HG02840 (cell line): Measurements from ENCODE around the gene ELP4.
"Not testable (repeated sequence)": the region's sequence is repeated elsewhere in the genome, so short reads cannot be mapped to it uniquely, and the experiment has no call there.

ENCODE experiments used
- ATAC-seq: cut with Tn5 transposase; IDR thresholded peaks from one replicate; pipeline ENCODE4 v1.9.1; 2021; ENCODE audit warnings: mild to moderate bottlenecking, moderate library complexity, moderate number of reproducible peaks; ENCODE audit not compliant: unreplicated experiment, low FRiP score

Gene ELP4, protein sequence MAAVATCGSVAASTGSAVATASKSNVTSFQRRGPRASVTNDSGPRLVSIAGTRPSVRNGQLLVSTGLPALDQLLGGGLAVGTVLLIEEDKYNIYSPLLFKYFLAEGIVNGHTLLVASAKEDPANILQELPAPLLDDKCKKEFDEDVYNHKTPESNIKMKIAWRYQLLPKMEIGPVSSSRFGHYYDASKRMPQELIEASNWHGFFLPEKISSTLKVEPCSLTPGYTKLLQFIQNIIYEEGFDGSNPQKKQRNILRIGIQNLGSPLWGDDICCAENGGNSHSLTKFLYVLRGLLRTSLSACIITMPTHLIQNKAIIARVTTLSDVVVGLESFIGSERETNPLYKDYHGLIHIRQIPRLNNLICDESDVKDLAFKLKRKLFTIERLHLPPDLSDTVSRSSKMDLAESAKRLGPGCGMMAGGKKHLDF

DNA sequence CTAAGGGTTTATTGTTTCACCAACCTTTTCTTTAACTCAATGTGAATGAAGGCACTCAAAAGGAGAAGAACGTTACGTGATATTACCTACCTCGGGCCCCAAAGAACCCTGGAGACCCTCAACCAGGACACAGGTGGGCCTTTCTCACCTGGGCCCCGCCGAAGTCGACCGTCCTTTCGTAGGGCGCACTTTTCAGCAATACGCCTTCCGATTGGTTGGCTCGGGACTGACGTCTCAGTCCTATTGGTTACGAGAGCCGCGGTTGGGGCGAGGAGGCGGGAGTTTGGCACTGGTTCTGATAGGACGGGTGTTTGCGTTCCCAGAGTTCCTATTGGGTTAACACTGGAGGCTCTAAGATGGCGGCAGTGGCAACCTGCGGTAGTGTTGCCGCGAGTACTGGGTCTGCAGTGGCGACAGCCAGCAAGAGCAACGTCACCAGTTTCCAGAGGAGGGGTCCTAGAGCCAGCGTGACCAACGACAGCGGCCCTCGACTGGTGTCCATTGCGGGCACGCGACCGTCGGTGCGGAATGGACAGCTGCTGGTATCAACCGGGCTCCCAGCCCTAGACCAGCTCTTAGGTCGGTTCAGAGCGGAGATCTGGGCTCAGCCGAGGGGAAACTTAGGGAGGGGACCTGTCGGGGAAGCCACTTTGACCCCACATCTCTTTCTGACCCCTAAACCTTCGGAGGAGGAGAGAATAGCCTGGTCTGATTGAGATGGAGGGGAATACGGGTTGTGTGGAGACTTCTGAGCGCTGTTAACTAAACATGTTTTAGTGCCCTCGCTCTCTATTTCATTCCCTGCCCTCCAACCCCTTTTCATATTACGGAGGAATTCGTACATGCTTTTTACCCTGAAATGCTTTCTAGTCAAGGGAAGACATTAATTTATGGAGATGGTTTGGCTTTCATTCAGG is at the start of gene ELP4, which contains the start of gene IMMP1L:
ELP4 (plus strand) TSS at position 339 of the 917 bp plus-strand sequence; CDS start at position 357, 18 bp downstream.
IMMP1L (minus strand) TSS at position 194 of the 917 bp plus-strand sequence. CDS start 46,346 bp downstream, outside the sequence.
- ATAC-seq, result peak; percentile 100

DNA sequence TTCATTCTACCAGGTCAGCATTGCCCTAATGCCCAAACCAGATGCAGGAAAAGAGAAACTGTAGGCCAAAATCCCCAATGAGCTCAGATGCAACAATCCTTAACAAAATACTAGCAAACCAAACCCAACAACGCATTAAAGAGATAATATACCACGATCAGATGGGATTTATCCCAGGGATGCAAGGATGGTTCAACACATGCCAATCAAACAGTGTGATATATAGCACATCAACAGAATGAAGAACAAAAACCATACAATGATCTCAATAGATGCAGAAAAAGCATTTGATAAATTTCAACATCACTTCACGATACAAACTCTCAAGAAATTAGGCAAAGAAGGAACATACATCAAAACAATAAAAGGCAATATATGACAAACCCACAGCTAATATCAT is 45.1 kb upstream of the ELP4 start:
- no peak for ATAC-seq

DNA sequence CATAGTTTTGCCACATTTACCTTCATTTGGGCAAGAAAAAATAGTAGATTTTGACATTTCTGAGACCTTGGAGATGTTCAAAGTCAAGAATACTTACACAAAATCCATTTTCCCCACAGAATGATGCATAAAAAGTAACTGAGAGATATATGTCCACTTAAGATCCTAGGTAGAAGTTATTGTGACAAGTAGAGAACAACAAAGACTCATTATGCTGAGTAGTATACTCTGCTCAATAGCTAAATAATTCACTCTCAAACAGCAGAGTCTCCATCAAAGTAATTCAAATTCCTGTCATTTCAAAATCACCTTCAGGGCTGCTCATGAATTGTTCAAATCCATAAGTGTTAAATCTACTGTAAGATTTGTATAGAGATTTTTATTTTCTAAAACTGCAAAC is 35.5 kb upstream of the ELP4 start:
- no peak for ATAC-seq

DNA sequence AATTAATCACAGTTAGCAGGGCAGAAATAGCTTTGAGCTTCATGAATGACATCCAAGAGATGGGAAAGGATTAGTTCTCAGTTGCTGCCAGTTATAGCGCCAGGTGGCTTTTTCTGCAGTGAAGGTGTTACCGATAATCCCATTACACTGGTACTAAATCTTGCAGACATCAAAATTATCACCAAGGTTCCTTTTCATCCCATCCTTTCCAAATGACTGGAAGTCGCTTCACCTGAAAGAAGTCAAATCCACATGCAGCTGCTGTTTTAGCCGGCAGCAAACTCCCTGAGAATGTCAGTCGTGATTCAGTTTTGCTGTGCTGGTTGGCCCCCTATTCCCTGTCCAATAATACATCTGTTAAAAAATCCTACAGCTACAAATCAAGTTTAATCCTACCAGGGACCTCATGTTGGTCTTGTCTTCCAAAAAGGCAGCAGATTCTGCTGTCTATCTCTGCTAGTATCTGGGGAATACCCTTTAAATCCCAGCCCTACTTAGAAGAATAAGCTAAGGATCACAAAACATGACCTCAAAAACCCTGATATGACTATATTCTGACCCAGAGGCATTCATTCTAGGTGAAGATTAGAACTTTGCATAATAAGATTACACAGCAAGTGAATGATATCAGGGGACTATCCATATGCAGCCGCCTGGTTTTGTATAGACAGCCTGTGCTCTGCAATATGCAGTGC is 31.9 kb upstream of the ELP4 start:
- no peak for ATAC-seq

DNA sequence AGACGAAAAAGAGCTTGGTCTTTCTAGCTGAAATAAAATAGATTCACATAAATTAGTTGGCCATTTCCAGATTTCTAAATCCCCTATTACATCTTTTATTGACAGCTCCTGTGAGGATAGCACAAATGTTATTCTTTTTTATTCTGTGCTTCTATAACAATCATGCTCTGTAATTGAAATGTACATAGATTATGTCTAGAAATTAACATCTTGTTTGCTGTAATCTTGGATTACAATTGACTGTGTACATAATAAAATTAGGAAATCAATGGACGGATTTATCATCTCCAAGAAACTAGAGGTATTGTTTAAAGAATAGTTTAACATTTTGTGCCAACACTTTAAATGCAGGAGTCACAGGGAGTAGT is 31.4 kb upstream of the ELP4 start:
- ATAC-seq, result no peak

DNA sequence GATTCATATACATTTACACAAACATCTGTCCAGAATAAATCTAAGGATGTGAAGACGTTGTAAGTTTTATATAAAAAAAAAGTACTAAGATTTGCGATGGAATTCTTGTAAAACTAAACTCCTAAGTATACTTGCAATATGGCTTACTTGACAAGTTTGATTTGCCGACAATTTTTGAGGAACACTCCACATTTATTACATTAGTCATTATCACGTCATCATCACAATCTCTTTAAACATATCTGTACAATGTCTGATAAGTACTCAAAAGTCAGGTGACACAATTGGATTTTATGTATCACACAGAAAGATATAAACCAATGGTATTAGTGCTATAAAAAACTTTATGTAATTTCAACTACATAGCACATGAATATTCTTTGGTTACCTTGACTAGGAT is 30.5 kb upstream of the ELP4 start:
- no peak for ATAC-seq

DNA sequence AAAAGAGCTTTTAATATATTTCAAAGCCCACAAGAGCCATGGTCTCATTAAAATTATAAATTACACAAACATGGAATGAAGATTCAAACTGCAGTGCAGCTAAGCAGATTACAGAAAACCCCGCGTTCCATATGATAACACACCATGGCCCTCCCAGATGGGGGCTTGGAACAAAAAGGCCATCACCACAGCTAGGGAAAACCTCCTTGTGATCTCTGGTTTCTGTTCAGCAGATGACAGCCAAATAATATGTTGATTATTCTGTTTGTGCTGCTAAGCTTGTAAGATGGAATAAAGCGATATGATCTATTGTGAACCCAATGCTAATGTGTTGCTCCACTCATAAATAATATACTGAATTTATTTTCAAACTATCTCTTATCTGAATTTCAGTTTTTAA is 28.6 kb upstream of the ELP4 start:
- ATAC-seq, result no peak

DNA sequence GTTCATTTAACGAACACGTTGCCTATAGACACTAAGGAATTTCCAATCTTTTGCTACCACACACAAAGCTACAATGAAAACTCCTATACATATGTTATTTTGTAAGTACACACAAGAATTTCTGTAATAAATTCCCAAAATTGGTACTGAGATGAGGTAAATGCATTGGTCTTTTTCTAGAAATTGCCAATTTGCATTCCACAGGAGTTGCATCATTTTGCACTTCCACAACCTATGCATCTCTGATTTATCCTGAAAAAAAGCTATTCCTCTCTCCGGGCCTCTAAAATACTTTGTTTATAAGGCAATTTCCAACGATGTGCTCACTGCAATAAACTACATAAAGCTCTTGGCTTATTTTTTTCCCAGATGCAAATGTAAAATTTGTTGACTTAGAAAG is 25.1 kb upstream of the ELP4 start:
- no peak for ATAC-seq

DNA sequence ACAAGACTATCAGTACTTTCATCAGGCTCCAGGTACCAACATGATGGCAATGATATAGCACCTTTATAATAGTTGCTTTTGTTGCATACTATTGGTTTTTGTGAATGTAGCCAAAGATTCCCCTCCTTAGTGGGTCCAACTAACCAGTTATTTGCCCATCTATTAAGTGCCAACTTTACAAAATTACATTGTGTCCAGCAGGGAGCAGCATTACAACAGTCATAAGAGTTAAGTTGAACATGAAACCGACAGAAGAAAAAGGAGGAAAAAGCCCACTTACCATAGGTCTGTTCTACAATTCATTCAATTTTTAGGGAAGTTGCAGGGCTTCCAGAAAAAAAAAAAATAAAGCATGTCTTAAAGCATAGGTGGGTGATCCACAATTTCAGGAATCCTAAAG is 21.7 kb upstream of the ELP4 start:
- ATAC-seq, result no peak

DNA sequence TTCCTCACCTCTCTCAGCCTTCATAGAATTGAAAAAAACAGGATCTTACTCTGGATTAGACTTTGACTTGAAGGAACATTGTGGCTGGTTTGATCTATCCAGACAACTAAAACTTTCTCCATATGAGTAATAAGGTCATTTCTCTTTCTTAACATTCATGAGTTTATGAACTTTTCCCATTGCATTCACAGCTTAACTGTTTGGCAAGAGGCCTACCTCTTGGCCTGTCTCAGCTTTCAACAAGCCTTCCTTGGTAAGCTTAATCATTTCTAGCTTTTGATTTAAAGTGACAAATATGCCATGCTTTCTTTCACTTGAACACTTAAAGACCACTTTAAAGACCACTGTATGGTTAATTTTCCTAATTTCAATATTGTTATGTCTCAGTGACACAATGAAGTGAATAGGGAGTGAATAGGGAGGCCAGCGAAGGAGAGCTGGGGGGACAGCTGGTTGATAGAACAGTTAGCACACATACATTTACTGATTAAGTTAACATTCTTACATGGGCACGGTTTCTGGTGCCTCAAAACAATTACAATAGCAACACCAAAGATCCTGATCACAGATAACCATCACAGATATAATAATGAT is 17.1 kb upstream of the ELP4 start:
- no peak for ATAC-seq

DNA sequence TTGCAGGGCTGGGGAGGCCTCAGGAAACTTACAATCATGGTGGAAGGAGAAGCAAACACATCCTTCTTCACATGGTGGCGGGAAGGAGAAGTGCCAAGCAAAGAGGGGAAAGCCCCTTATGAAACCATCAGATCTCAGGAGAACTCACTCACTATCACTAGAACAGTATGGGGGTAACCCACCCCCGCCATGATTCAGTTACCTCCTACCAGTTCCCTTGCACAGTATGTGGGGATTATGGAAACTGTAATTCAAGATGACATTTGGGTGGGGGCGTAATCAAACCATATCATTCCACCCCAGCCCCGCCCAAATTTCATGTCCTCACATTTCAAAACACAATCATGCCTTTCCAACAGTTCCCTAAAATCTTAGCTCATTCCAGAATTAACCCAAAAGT is 16.3 kb upstream of the ELP4 start:
- ATAC-seq, result no peak

DNA sequence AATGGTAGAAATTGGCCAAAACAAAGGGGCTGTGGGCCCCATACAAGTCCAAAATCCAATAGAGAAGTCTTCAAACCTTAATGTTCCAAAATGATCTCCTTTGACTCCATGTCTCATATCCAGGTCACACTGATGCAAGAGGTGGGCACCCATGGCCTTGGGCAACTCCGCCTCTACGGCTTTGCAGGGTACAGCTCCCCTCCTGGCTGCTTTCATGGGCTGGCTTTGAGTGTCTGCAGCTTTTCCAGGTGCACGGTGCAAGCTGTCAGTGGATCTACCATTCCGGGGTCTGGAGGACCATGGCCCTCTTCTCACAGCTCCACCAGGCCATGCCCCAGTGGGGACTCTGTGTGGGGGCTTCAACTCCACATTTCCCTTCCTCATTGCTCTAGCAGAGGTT is 15.8 kb upstream of the ELP4 start:
- not testable (repeated sequence) for ATAC-seq

DNA sequence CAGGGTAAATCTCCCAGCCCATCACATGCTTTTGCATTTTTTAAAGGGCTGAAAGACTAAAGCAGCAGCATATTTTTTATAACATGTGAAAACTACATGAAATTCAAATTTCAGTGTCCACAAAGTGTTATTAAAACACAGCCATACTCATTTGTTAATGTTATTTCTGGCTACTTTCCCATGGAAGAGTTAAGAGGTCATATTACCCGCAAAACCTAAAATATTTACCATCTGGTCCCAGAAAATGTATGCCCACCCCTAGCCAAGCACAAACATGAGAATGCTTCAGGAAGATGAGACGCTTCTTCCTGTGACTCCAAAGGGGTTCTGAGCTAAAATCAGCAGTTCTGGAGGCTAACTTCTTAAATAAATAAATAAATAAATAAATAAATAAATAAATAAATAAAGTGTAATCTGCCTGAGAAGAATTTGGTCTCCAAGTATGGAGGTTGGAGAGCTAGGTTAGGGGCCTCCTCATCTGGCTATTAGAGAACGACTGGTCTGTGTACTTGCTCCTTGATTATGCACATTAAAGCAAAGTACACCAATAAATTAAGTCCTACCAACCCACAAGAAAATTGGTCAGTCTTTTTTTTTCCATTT is 9.9 kb upstream of the ELP4 start:
- no peak for ATAC-seq

DNA sequence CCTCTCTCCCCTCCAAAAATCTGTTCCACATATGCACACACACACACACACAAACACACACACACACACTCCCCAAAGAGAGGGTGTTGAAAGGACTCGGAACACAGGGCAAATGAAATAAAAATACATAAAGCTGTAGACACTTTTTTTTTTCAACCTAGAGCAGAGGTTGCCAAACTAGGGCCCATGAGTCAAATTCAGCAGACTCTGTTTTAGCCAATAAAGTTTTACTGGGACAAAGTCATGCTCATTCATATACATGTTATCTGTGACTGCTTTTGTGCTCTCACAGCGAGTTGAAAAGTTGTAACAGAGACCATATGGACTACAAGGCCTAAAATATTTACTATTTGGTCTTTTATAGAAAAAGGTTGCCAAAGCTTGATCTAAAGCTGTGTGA is 9.0 kb upstream of the ELP4 start:
- no peak for ATAC-seq

DNA sequence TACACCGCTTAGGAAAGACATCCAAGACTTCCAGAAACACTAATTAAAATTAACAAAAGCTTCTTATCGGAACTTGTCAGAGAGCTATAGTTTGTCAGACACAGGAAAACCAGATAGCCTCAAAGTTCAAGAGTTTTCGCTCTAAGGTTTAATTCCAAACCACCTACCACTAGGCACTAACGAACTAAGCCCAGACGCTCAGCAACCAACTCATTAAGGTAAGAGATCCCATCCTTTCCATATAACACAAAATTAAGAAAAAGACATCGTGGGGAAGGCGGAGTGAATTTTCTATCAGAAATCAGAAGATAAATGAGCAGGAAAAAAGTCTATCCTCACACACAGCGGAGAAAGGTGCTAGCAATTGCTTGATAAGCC is 527 bp upstream of the ELP4 start:
- peak; percentile 1 for ATAC-seq

DNA sequence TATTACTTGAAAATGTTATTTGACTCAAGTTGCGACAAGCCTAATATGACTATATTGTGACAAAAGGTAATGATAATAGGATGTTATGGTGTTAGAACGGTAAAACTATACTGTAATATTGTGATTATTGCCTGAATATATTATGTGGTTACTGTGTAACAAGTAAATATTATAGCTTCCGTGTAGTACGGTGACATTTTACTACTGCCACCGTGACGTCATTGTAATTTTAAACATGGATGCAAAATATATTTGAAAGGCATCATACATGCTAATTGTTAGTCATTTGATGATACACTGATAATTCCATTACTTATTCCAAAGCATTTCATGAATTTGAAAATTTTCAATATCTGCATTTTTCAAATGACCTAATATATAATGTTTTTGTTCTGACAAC is 2.5 kb downstream of the ELP4 start:
- no peak for ATAC-seq

DNA sequence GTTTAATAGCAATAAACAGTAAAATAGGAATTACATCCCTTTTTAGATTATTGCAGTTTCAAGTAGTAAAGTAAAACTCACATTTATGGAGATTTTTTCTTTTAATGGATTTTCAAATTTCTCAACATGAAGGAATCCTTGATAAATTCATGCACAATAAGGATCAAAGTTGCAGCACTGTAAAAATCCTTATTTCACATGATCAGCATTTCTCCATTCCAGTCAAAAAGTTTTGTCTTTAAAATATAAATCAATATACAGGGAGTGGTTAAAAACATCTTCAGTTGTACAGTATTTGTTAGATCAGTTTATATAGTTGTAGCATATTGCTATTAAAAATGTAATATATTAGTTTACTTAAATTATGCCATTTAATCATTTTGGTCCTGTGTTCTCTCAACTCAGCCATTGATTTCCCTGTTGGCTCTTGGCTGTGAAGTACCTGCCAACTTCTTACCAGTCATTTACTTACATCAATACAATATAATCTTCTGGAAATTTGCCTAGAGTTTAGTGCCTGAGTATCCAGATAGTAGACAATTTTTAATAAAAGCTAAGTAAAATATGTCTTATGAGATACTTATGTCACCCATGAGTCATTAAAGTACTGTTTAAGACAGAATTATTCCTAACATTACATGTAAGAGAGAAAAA is 12.1 kb downstream of the ELP4 start:
- ATAC-seq, result no peak

DNA sequence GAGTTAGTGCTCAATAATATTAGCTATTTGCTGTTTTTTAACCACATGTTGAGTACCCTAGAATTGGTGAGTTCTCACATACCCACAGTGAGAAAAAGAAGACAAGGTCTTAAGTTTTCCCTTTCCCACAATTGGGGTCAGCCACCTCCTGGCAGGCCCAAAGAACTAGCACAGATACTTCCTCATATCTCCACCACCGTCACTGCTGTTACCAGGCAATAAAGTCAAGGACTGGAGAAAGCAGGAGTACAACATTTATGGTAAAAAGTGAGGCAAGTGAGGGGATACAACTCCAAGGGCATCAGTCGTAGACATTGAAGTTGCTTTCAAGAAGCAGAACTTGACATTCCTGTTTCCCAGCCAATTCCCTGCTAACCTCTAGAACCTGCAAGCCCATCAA is 19.6 kb downstream of the ELP4 start:
- ATAC-seq, result no peak

DNA sequence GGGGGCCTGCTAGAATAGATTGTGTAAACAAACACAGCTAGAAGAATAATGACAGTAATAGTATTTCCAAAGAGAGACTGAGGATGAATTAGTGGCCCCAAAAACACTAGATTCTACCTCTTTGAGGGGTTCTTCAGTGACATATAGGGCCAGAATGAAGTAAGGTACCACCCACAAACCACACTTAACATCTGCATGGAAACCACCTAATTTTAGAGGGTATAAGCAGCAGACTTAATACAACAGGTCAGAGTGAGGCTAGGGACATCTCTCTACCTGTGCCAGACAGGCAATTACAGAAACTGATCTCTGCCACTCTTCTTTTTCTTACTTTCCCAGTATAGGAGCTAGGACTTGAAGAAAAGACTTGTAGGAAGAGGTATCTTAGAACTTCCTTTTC is 20.1 kb downstream of the ELP4 start:
- no peak for ATAC-seq

DNA sequence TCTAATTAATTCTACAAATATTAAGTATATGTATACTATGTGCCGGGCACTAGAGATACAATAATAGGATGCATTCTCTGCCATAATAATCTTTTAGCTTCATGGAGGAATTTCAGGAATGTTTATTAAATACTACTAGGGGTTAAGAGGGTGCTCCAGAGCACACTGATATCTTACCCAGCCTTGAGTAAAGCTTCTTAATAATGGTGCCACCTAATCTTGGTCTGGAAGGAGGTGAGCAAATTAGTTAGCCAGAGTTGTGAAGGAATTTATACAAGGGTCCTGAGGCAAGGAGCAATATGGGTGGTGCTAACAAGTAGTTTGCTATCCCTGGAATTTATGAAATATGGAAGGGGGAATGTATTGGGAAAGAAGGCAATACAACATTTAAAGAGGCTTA is 21.7 kb downstream of the ELP4 start:
- ATAC-seq, result no peak
